Ascending aorta (tissue), 2 donors: ENCODE results near the gene ABTB2. TPM values are rescaled to one million over a fixed set of nuclear protein-coding genes. Genes with fewer than 3 reads are reported as not detected.

Experiments used
- DNase-seq, 2 donors: peaks; one replicate each; pipeline ENCODE4 v3.0.0-alpha.2; 2019; ENCODE audit warnings: low spot score in 2 of 2
- H3K27ac ChIP-seq, 2 donors: fragments of 200-600 bp; sonication (generic); one replicate each; pipeline ENCODE4 v1.5.1; 2016 to 2017; ENCODE audit warnings: mild to moderate bottlenecking in 1 of 2
- H3K27me3 ChIP-seq: fragments of 200-600 bp; sonication (generic); one replicate; pipeline ENCODE4 v1.5.1; 2017
- H3K36me3 ChIP-seq, 2 donors: fragments of 200-600 bp; sonication (generic); one replicate each; pipeline ENCODE4 v1.5.1; 2016
- H3K4me1 ChIP-seq, 2 donors: fragments of 200-600 bp; sonication (generic); one replicate each; pipeline ENCODE4 v1.5.1; 2016 to 2017; ENCODE audit warnings: mild to moderate bottlenecking in 1 of 2
- H3K4me3 ChIP-seq, 2 donors: fragments of 200-600 bp; sonication (generic); one replicate each; pipeline ENCODE4 v1.5.1; 2016 to 2017; ENCODE audit warnings: mild to moderate bottlenecking in 1 of 2
- H3K9me3 ChIP-seq, 2 donors: fragments of 200-600 bp; sonication (generic); one replicate each; pipeline ENCODE4 v1.5.1; 2016
- CTCF ChIP-seq, 3 experiments: fragments of 200-600 bp in 2 of 3; fragments of 450-650 bp in 1 of 3; sonication (generic) in 2 of 3; IDR thresholded peaks; one replicate each; pipeline ENCODE4 v1.5.1; 2016 to 2019; ENCODE audit warnings: antibody characterized with exemption in 3 of 3, mild to moderate bottlenecking in 1 of 3, moderate library complexity in 1 of 3
- intact Hi-C: fragments of 100-400 bp; cut with DNase I; formaldehyde crosslinking; loops from one replicate; pipeline ENCODE4 v1.15.1; 2023
- total RNA-seq: library from RNA; depleted of rRNA; stranded (reverse); fragments of >200 nt; gene quantifications from one replicate; pipeline ENCODE4 v1.1.0, GENCODE V29; 2016

The ABTB2 gene
- total RNA-seq, 1 donor from 2014 or later = 7.9 TPM

DNA sequence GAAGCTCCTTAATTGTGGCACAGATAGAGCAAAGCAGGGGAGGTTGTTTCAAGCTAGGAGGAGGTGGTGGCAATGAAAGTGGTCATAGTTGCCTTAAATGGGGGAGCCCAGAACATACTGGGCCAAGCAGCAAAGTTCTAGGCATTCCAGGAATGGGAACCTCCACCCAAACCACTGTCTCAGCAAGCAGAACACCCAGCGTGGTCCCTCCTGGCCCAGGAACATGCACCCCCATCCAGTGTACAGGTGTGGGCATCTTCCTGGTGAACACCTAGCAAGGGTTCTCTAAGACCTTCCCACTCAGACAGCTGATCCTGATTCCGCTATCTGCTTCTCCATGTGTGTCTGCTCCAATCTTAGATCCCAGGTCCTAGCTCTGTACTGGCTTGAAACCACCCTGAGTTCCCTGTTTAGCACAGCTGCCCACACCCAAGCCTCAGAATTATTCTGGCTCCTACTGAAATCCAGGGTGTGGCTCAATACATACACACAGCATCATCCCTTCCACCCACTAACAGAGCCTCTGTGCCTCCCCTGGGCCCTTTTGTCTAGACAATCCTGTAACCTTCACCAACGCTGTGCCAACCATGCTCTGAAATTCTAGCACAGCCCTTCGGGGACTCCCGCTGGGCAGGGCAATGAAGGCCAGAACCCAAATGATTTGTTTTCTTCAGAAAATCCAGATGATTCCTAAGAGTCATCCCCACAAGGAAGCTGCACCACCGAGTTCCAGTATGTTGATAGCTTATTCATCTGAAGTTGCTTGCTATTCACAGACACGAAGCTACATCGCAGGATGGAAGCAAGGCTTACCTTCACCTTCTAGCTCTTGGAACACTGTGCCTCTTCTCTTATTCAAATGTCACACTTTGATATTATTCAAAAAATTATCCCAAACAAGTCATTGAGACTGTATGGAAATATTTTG, 76.6 kb downstream of the ABTB2 start:
- Histone ChIP-seq H3K4me1 (peaks cover 0 to 2% of the 10 kb centered on the region in 2 donors), H3K36me3 (no peaks in the 10 kb centered on the region), H3K27me3 (no peaks in the 10 kb centered on the region), H3K27ac (no peak overlapping the region), H3K4me3 (no peak overlapping the region), H3K9me3 (no peaks in the 10 kb centered on the region)
- DNase-seq = no peak
- intact Hi-C loops = no loop called here
- TF ChIP-seq CTCF (IDR thresholded peaks at IDR 0.05) = no peak

GRCh38 chr11:34278693-34279297, 79.0 kb downstream of the ABTB2 start:
- H3K27me3 ChIP-seq = no peaks in the 10 kb centered on the region
- DNase-seq = no peak
- intact Hi-C loops = loop anchor here (5.0 kb wide), 1 partner anchor 86 kb away; no protein-coding TSS in a partner anchor

GRCh38 chr11:34278175-34278574, 79.6 kb downstream of the ABTB2 start:
- intact Hi-C loops = loop anchor here (5.0 kb wide), 1 partner anchor 86 kb away; no protein-coding TSS in a partner anchor
- no peaks in the 10 kb centered on the region for H3K9me3 ChIP-seq
- H3K4me3 ChIP-seq = no peak overlapping the region
- no peak for DNase-seq
- no peaks in the 10 kb centered on the region for H3K27me3 ChIP-seq
- TF ChIP-seq CTCF (IDR thresholded peaks at IDR 0.05) = no peak
- peaks cover 4 to 15% of the 10 kb centered on the region in 2 donors for H3K4me1 ChIP-seq
- no peak overlapping the region for H3K27ac ChIP-seq
- no peaks in the 10 kb centered on the region for H3K36me3 ChIP-seq

More at GRCh38 chr11:34278693-34279297, 79.0 kb downstream of the ABTB2 start:
- Histone ChIP-seq H3K36me3 (no peaks in the 10 kb centered on the region), H3K9me3 (no peaks in the 10 kb centered on the region), H3K27ac (no peak overlapping the region), H3K4me1 (peaks cover 4 to 15% of the 10 kb centered on the region in 2 donors), H3K4me3 (no peak overlapping the region)
- no peak for TF ChIP-seq CTCF (IDR thresholded peaks at IDR 0.05)

- H3K27me3 ChIP-seq = no peaks in the 10 kb centered on the region
- no peaks in the 10 kb centered on the region for H3K9me3 ChIP-seq
- no peak overlapping the region for H3K27ac ChIP-seq
- H3K4me3 ChIP-seq = no peak overlapping the region
- TF ChIP-seq CTCF (IDR thresholded peaks at IDR 0.05) = no peak
- H3K4me1 ChIP-seq = peaks cover 4 to 15% of the 10 kb centered on the region in 2 donors
- no peaks in the 10 kb centered on the region for H3K36me3 ChIP-seq
- intact Hi-C loops = loop anchor here (5.0 kb wide), 1 partner anchor 85 kb away; no protein-coding TSS in a partner anchor
- DNase-seq = no peak
These were observed 80.6 kb downstream of the ABTB2 start for GRCh38 chr11:34277171-34277570.

DNA sequence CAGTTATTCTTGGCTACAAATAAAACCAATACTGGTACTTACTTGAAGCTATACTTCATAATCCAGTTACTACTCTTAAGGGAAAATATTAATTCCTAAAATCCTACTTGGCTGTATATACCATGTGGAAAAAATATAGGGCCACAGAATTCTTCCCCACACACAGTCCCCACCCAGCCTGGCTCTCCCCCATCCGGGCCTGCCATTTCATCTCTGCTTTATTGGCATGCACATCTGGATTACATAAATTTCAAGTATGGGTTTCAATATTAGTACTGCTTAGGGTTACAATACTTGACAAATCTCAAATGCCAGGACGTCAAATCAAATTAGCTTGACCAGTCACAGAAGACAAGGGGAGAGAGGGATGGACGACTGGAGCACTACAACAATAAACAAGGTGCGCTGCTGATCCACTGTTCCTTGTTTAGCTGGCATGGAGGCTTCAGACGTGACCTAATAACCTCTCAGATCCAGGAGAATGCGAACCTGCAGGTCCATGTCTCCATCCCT, 81.4 kb downstream of the ABTB2 start:
- intact Hi-C loops = loop anchor here (5.0 kb wide), 1 partner anchor 84 kb away; no protein-coding TSS in a partner anchor
- H3K4me3 ChIP-seq = no peak overlapping the region
- H3K27ac ChIP-seq = no peak overlapping the region
- H3K4me1 ChIP-seq = peaks cover 4 to 15% of the 10 kb centered on the region in 2 donors
- no peaks in the 10 kb centered on the region for H3K36me3 ChIP-seq
- no peaks in the 10 kb centered on the region for H3K9me3 ChIP-seq
- DNase-seq = no peak
- H3K27me3 ChIP-seq = no peaks in the 10 kb centered on the region
- no peak for TF ChIP-seq CTCF (IDR thresholded peaks at IDR 0.05)
